GM18507 (cell line): ENCODE data around the gene DYNC1LI2.

Source experiments
- DNase-seq: peaks from one replicate; pipeline ENCODE4 v3.0.0; 2011; ENCODE audit warnings: low read depth; ENCODE audit not compliant: insufficient read length; ENCODE audit errors: extremely low spot score
- FAIRE-seq: peaks from 2 replicates; lab custom pipeline; 2011; peaks lifted over from hg19 to GRCh38; lab: Jason Lieb, UNC

DYNC1LI2 gene

GRCh38 chr16:66676599-66676998, 74.8 kb downstream of the DYNC1LI2 start:
- DNase-seq (no peak), FAIRE-seq (no peak)

GRCh38 chr16:66673691-66674090, 77.7 kb downstream of the DYNC1LI2 start:
- FAIRE-seq = no peak

More at GRCh38 chr16:66673691-66674090, 77.7 kb downstream of the DYNC1LI2 start:
- DNase-seq = no peak
